A673 (cell line): Measurements from ENCODE around the gene CACNG8. TPM values are rescaled to one million over a fixed set of nuclear protein-coding genes. Genes with fewer than 3 reads are reported as not detected.

Experiments
- BruUV-seq: library from RNA; stranded (reverse); fragments of 400-500 nt; replicated peaks from 2 replicates; lab custom pipeline; 2021; lab: Mats Ljungman, UMichigan
- CTCF ChIA-PET: fragments of 300-600 bp; sonication (Branson Sonifier 250); formaldehyde crosslinking; loops from one replicate; lab custom pipeline; 2022; ENCODE audit warnings: antibody characterized with exemption; lab: Charles Lee
- POLR2A ChIA-PET: fragments of 300-600 bp; sonication (Branson Sonifier 250); formaldehyde crosslinking; loops from one replicate; lab custom pipeline; 2022; ENCODE audit warnings: antibody characterized with exemption; ENCODE audit not compliant: low non-redundant PET; lab: Charles Lee
- DNase-seq: peaks from one replicate; pipeline ENCODE4 v3.0.0-alpha.2; 2015; ENCODE audit warnings: low spot score
- H3K27ac ChIP-seq: fragments of 200-600 bp; sonication (generic); 2 replicates; pipeline ENCODE4 v1.5.1; 2016; ENCODE audit warnings: mixed run types, low read depth, mild to moderate bottlenecking, mixed read lengths, antibody characterized with exemption, low read length; ENCODE audit not compliant: poor library complexity, severe bottlenecking
- H3K27me3 ChIP-seq: fragments of 200-600 bp; sonication (generic); replicated peaks from 2 replicates; pipeline ENCODE4 v1.6.1; 2017; ENCODE audit warnings: mixed run types, low read depth, mild to moderate bottlenecking, mixed read lengths, antibody characterized with exemption, low read length; ENCODE audit not compliant: insufficient read depth, poor library complexity
- H3K36me3 ChIP-seq: fragments of 200-600 bp; sonication (generic); 2 replicates; pipeline ENCODE4 v1.6.1; 2016; ENCODE audit warnings: mixed run types, mild to moderate bottlenecking, mixed read lengths, antibody characterized with exemption, low read length; ENCODE audit not compliant: insufficient read depth, poor library complexity, severe bottlenecking
- H3K4me1 ChIP-seq: fragments of 200-600 bp; sonication (generic); 2 replicates; pipeline ENCODE4 v1.6.1; 2017; ENCODE audit warnings: mixed run types, mild to moderate bottlenecking, mixed read lengths, antibody characterized with exemption, low read length; ENCODE audit not compliant: insufficient read depth, poor library complexity, severe bottlenecking
- H3K4me3 ChIP-seq: fragments of 200-600 bp; sonication (generic); 2 replicates; pipeline ENCODE4 v1.5.1; 2016; ENCODE audit warnings: low read depth, mixed run types, mild to moderate bottlenecking, mixed read lengths, low read length; ENCODE audit not compliant: poor library complexity, severe bottlenecking
- H3K9me3 ChIP-seq: fragments of 200-600 bp; sonication (generic); 2 replicates; pipeline ENCODE4 v1.6.1; 2016; ENCODE audit warnings: mixed run types, low read depth, mild to moderate bottlenecking, mixed read lengths, antibody characterized with exemption, low read length; ENCODE audit not compliant: poor library complexity, severe bottlenecking
- CTCF ChIP-seq: fragments of 300-800, 200-600 bp; sonication (generic); conservative IDR thresholded peaks from 2 replicates; pipeline ENCODE4 v1.5.1; 2017; ENCODE audit warnings: low read depth, mild to moderate bottlenecking, antibody characterized with exemption, low read length, moderate library complexity, mixed read lengths
- EZH2 ChIP-seq: fragments of 200-600 bp; sonication (generic); IDR thresholded peaks from 2 replicates; pipeline ENCODE4 v1.6.1; 2017; ENCODE audit warnings: borderline replicate concordance, low read depth, mild to moderate bottlenecking, mixed read lengths, antibody characterized with exemption, low read length; ENCODE audit not compliant: poor library complexity, severe bottlenecking
- intact Hi-C: fragments of 100-400 bp; cut with micrococcal nuclease; formaldehyde crosslinking; loops from one replicate; pipeline ENCODE4 v1.10.0; 2022; ENCODE audit not compliant: unreplicated experiment
- total RNA-seq: library from RNA; stranded (reverse); gene quantifications from 2 replicates; pipeline ENCODE4 v1.2.3, GENCODE V29; 2021

The CACNG8 gene
- total RNA-seq, 1 experiment from 2014 or later, result 1.3 TPM

- Histone ChIP-seq H3K27me3 (peaks cover 9% of the 10 kb centered on the region), H3K27ac (no peak overlapping the region), H3K4me1 (no peaks in the 10 kb centered on the region), H3K9me3 (no peaks in the 10 kb centered on the region), H3K36me3 (no peaks in the 10 kb centered on the region), H3K4me3 (no peak overlapping the region)
- no TSS peak for BruUV-seq
- intact Hi-C loops, result no loop called here
- DNase-seq, result peak; percentile 59
- ChIA-PET CTCF (no interaction called here), POLR2A (interaction anchor here (0.7 kb wide), 1 partner anchor 63 kb away, joined by 3 read pairs; no protein-coding TSS in a partner anchor)
- peak; percentile 49 for TF ChIP-seq CTCF
- no peak for TF ChIP-seq EZH2
Observed at GRCh38 chr19:53942001-53942786, 20.5 kb upstream of the CACNG8 start.

- POLR2A ChIA-PET, result no interaction called here
- TF ChIP-seq CTCF (no peak), EZH2 (no peak)
- intact Hi-C loops, result no loop called here
- Histone ChIP-seq H3K27ac (no peak overlapping the region), H3K27me3 (peaks cover 9% of the 10 kb centered on the region), H3K4me3 (no peak overlapping the region), H3K9me3 (no peaks in the 10 kb centered on the region), H3K4me1 (no peaks in the 10 kb centered on the region), H3K36me3 (no peaks in the 10 kb centered on the region)
- DNase-seq, result no peak
- no TSS peak for BruUV-seq
- CTCF ChIA-PET, result no interaction called here
Observed at GRCh38 chr19:53944416-53944815, 18.3 kb upstream of the CACNG8 start.

DNA sequence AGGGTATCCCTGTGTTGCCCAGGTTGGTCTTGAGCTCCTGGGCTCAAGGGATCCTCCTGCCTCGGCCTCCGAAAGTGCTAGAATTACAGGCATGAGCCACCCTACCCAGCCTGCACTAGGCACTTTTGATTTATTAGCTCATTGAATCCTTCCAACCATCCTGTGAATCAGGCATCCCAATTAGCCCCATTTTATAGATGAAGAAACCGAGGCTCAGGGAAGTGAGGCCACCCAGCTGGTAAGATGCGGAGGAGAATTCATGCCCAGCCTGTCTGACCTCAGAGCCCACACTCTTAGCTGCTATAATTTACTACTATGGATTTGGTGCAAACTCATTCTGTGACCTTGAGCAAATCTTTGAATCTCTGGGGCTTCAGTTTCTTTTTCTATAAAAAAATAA, 17.8 kb upstream of the CACNG8 start:
- POLR2A ChIA-PET, result no interaction called here
- BruUV-seq, result no TSS peak
- Histone ChIP-seq H3K9me3 (no peaks in the 10 kb centered on the region), H3K27me3 (peaks cover 9% of the 10 kb centered on the region), H3K4me3 (no peak overlapping the region), H3K27ac (no peak overlapping the region), H3K4me1 (no peaks in the 10 kb centered on the region), H3K36me3 (no peaks in the 10 kb centered on the region)
- intact Hi-C loops, result no loop called here
- TF ChIP-seq EZH2 (no peak), CTCF (no peak)
- DNase-seq, result no peak
- CTCF ChIA-PET, result no interaction called here
